T-cell (primary cell): Measurements from ENCODE around the gene HMMR. TPM values are rescaled to one million over a fixed set of nuclear protein-coding genes. Genes with fewer than 3 reads are reported as not detected.
"Not testable (repeated sequence)": the region's sequence is repeated elsewhere in the genome, so short reads cannot be mapped to it uniquely, and the experiment has no call there.

Source experiments
- ATAC-seq, 4 experiments: fragments of 200-7000 bp in 3 of 4; fragments of 150-1000 bp in 1 of 4; cut with Tn5 transposase; replicated peaks in 1 of 4; 1 replicate in 3 of 4; 2 replicates in 1 of 4; pipeline ENCODE4 v1.10.0; 2021; ENCODE audit warnings: moderate library complexity in 3 of 4, mild to moderate bottlenecking in 2 of 4, moderate number of reproducible peaks in 1 of 4
- CTCF ChIA-PET, 2 donors: fragments of 300-600 bp; sonication (Branson Sonifier 250); formaldehyde crosslinking; loops; one replicate each; lab custom pipeline; 2022; ENCODE audit warnings: antibody characterized with exemption in 2 of 2; lab: Charles Lee
- POLR2A ChIA-PET, 2 donors: fragments of 300-600 bp; sonication (Branson Sonifier 250); formaldehyde crosslinking; loops; one replicate each; lab custom pipeline; 2022; ENCODE audit warnings: antibody characterized with exemption in 2 of 2; lab: Charles Lee
- DNase-seq, 35 experiments: peaks; one replicate each; pipeline versions ENCODE4 v3.0.0 to v3.0.0-alpha.2; 2013 to 2023
- H3K27ac ChIP-seq: one replicate; pipeline ENCODE4 v1.5.1; 2013; ENCODE audit warnings: low read length
- H3K27me3 ChIP-seq, 2 experiments: replicated peaks in 1 of 2; 1 replicate in 1 of 2; 2 replicates in 1 of 2; pipeline versions ENCODE4 v1.6.1 to v1.7.0; 2013; ENCODE audit warnings: low read length in 1 of 2, mixed read lengths in 1 of 2; ENCODE audit not compliant: control insufficient read depth in 2 of 2, insufficient read depth in 2 of 2; ENCODE audit errors: extremely low read depth in 1 of 2
- H3K36me3 ChIP-seq, 2 donors: 1 replicate in 1 of 2; 2 replicates in 1 of 2; pipeline versions ENCODE4 v1.6.1 to v1.7.0; 2013; ENCODE audit warnings: low read length in 1 of 2; ENCODE audit not compliant: control insufficient read depth in 2 of 2, insufficient read depth in 1 of 2; ENCODE audit errors: extremely low read depth in 1 of 2
- H3K4me1 ChIP-seq, 2 experiments: 1 replicate in 1 of 2; 2 replicates in 1 of 2; pipeline versions ENCODE4 v1.6.1 to v1.7.0; 2013; ENCODE audit warnings: low read length in 2 of 2, mixed read lengths in 1 of 2; ENCODE audit not compliant: insufficient read depth in 2 of 2, control insufficient read depth in 1 of 2; ENCODE audit errors: extremely low read depth in 1 of 2
- H3K4me3 ChIP-seq, 2 donors: 1 replicate in 1 of 2; 2 replicates in 1 of 2; pipeline versions ENCODE4 v1.5.1 to v1.7.0; 2013; ENCODE audit warnings: mild to moderate bottlenecking in 2 of 2, low read length in 1 of 2, moderate library complexity in 1 of 2; ENCODE audit not compliant: control insufficient read depth in 1 of 2; ENCODE audit errors: extremely low read depth in 1 of 2
- H3K9me3 ChIP-seq: 2 replicates; pipeline ENCODE4 v1.7.0; 2013
- H3K27ac Mint-ChIP-seq, 2 donors: one replicate each; pipeline ENCODE4 v1.8.0; 2020 to 2021; ENCODE audit warnings: mild to moderate bottlenecking in 2 of 2, mixed read lengths in 2 of 2
- H3K27me3 Mint-ChIP-seq, 2 donors: one replicate each; pipeline ENCODE4 v1.8.0; 2021 to 2022; ENCODE audit warnings: mixed read lengths in 2 of 2
- H3K36me3 Mint-ChIP-seq: one replicate; pipeline ENCODE4 v1.8.0; 2021; ENCODE audit warnings: mixed read lengths
- H3K4me1 Mint-ChIP-seq, 3 donors: one replicate each; pipeline ENCODE4 v1.8.0; 2020 to 2022; ENCODE audit warnings: mixed read lengths in 3 of 3, mild to moderate bottlenecking in 1 of 3
- H3K4me3 Mint-ChIP-seq, 3 donors: one replicate each; pipeline ENCODE4 v1.8.0; 2020 to 2022; ENCODE audit warnings: mild to moderate bottlenecking in 3 of 3, mixed read lengths in 3 of 3, moderate library complexity in 3 of 3
- H3K9me3 Mint-ChIP-seq, 3 donors: one replicate each; pipeline ENCODE4 v1.8.0; 2020 to 2022; ENCODE audit warnings: mixed read lengths in 3 of 3
- WGBS: methylation state at CpG from one replicate; pipeline ENCODE4 v1.1.5; 2013; ENCODE audit warnings: missing lambda C conversion rate; ENCODE audit not compliant: insufficient coverage; 5-methylcytosine and 5-hydroxymethylcytosine counted together
- total RNA-seq, 35 experiments: library from RNA in 6 of 35; stranded (reverse) in 6 of 35; fragments of 120-200 nt in 1 of 35; gene quantifications; one replicate each; pipeline versions ENCODE4 v1.2.1 to v1.2.4 and lab custom pipeline; 2013 to 2026

The HMMR gene
- total RNA-seq, 5 donors from 2014 or later (not counting 1 experiment from before 2014, with no cell fraction given) = 0.41 to 0.88 (median 0.84) TPM

- CTCF ChIA-PET = no interaction called here
These were observed 6.7 kb upstream of the HMMR start for GRCh38 chr5:163453705-163454104.

GRCh38 chr5:163455406-163455805 lies 5.0 kb upstream of the HMMR start:
- ATAC-seq, H3K27me3 Mint-ChIP-seq, H3K4me3 ChIP-seq, H3K27ac ChIP-seq, DNase-seq, H3K9me3 Mint-ChIP-seq, H3K27me3 ChIP-seq, H3K9me3 ChIP-seq: not testable (repeated sequence)
- Mint-ChIP-seq H3K27ac (peak overlapping the region in 1 of 2 donors; percentile 37), H3K36me3 (peaks cover 27% of the 10 kb centered on the region), H3K4me1 (peaks cover 34 to 49% (median 37%) of the 10 kb centered on the region in 3 donors), H3K4me3 (peak overlapping the region in 1 of 3 donors; percentile 4)
- CTCF ChIA-PET = interaction anchor here (0.6 to 1.3 kb wide), 2 partner anchors 17 to 27 kb away, joined by 3 to 5 read pairs; no protein-coding TSS in a partner anchor
- peaks cover 11 to 12% of the 10 kb centered on the region in 2 experiments for H3K4me1 ChIP-seq
- POLR2A ChIA-PET = interaction anchor here in 1 of 2 donors (0.9 kb wide), 1 partner anchor 14 kb away, joined by 5 read pairs; no protein-coding TSS in a partner anchor
- WGBS = 100% methylated on average over 8 of the region's 17 CpGs
- peaks cover 0 to 23% of the 10 kb centered on the region in 2 donors for H3K36me3 ChIP-seq

More at GRCh38 chr5:163453705-163454104, 6.7 kb upstream of the HMMR start:
- H3K4me3 ChIP-seq = no peak overlapping the region
- no peak overlapping the region for H3K4me3 Mint-ChIP-seq
- peaks cover 28 to 35% (median 30%) of the 10 kb centered on the region in 3 donors for H3K4me1 Mint-ChIP-seq
- H3K9me3 Mint-ChIP-seq = no peaks in the 10 kb centered on the region
- no peaks in the 10 kb centered on the region for H3K27me3 Mint-ChIP-seq
- H3K9me3 ChIP-seq = no peaks in the 10 kb centered on the region
- peaks cover 6 to 7% of the 10 kb centered on the region in 2 experiments for H3K4me1 ChIP-seq
- no peak for DNase-seq
- H3K36me3 Mint-ChIP-seq = peaks cover 37% of the 10 kb centered on the region
- POLR2A ChIA-PET = interaction anchor here in 1 of 2 donors (0.6 kb wide), 1 partner anchor 15 kb away, joined by 3 read pairs; no protein-coding TSS in a partner anchor
- peaks cover 0 to 25% of the 10 kb centered on the region in 2 donors for H3K36me3 ChIP-seq
- no peaks in the 10 kb centered on the region for H3K27me3 ChIP-seq
- WGBS = no CpG with 5 or more reads among the region's 1 CpG
- no peak overlapping the region for H3K27ac Mint-ChIP-seq
- H3K27ac ChIP-seq = no peak overlapping the region
- no peak for ATAC-seq

GRCh38 chr5:163456029-163456589 lies 4.3 kb upstream of the HMMR start:
- H3K9me3 Mint-ChIP-seq = no peaks in the 10 kb centered on the region
- H3K36me3 Mint-ChIP-seq = peaks cover 27% of the 10 kb centered on the region
- H3K4me1 Mint-ChIP-seq = peaks cover 41 to 56% (median 43%) of the 10 kb centered on the region in 3 donors
- H3K9me3 ChIP-seq = no peaks in the 10 kb centered on the region
- POLR2A ChIA-PET = interaction anchor here in 1 of 2 donors (0.7 to 0.9 kb wide), 2 partner anchors 13 to 48 kb away, joined by 3 to 5 read pairs; no protein-coding TSS in a partner anchor
- CTCF ChIA-PET = interaction anchor here (0.6 to 0.7 kb wide), 2 partner anchors 14 to 18 kb away, joined by 3 read pairs; no protein-coding TSS in a partner anchor
- no peak overlapping the region for H3K27ac ChIP-seq
- no peaks in the 10 kb centered on the region for H3K27me3 ChIP-seq
- no CpG with 5 or more reads among the region's 2 CpGs for WGBS
- peaks cover 17 to 18% of the 10 kb centered on the region in 2 experiments for H3K4me1 ChIP-seq
- no peak overlapping the region for H3K4me3 Mint-ChIP-seq
- peaks cover 0 to 23% of the 10 kb centered on the region in 2 donors for H3K36me3 ChIP-seq
- no peaks in the 10 kb centered on the region for H3K27me3 Mint-ChIP-seq
- ATAC-seq (no peak), DNase-seq (no peak)
- no peak overlapping the region for H3K4me3 ChIP-seq
- H3K27ac Mint-ChIP-seq = peak overlapping the region; percentile 37 to 63

- Histone ChIP-seq H3K36me3 (peaks cover 0 to 21% of the 10 kb centered on the region in 2 donors), H3K9me3 (no peaks in the 10 kb centered on the region), H3K4me1 (peaks cover 17 to 23% of the 10 kb centered on the region in 2 experiments), H3K27me3 (no peaks in the 10 kb centered on the region), H3K4me3 (no peak overlapping the region), H3K27ac (no peak overlapping the region)
- Mint-ChIP-seq H3K9me3 (no peaks in the 10 kb centered on the region), H3K4me1 (peaks cover 46 to 59% (median 47%) of the 10 kb centered on the region in 3 donors), H3K36me3 (peaks cover 27% of the 10 kb centered on the region), H3K4me3 (no peak overlapping the region), H3K27ac (no peak overlapping the region), H3K27me3 (no peaks in the 10 kb centered on the region)
- POLR2A ChIA-PET = interaction anchor here in 1 of 2 donors (0.7 kb wide), 1 partner anchor 47 kb away, joined by 3 read pairs; no protein-coding TSS in a partner anchor
- 98% methylated on average over 7 of the region's 7 CpGs for WGBS
- ATAC-seq = no peak
- DNase-seq = no peak
- CTCF ChIA-PET = interaction anchor here in 1 of 2 donors (1.1 kb wide), 1 partner anchor 19 kb away, joined by 9 read pairs; the partner anchor contains the start of gene CCNG1
These were observed 3.6 kb upstream of the HMMR start for GRCh38 chr5:163456840-163457239.

- Mint-ChIP-seq H3K4me1 (peaks cover 50 to 66% (median 54%) of the 10 kb centered on the region in 3 donors), H3K9me3 (no peaks in the 10 kb centered on the region), H3K27me3 (no peaks in the 10 kb centered on the region), H3K4me3 (peak overlapping the region; percentile 93 to 98 (median 96)), H3K36me3 (peaks cover 18% of the 10 kb centered on the region), H3K27ac (peak overlapping the region; percentile 98 to 99)
- peak overlapping the region; percentile 80 to 94 for H3K4me3 ChIP-seq
- no CpG with 5 or more reads among the region's 6 CpGs for WGBS
- no peaks in the 10 kb centered on the region for H3K9me3 ChIP-seq
- CTCF ChIA-PET = interaction anchor here (0.7 to 3.7 kb wide), 9 partner anchors 10 to 51 kb away, joined by 3 to 55 read pairs (median 6); partner anchors contain the start of genes CCNG1 (in 1 of the 2) and MAT2B (in 1 of the 2)
- H3K27me3 ChIP-seq = no peaks in the 10 kb centered on the region
- POLR2A ChIA-PET = interaction anchor here in 1 of 2 donors (0.8 to 3.2 kb wide), 7 partner anchors 17 to 57 kb away, joined by 3 to 29 read pairs (median 5); partner anchors contain the start of genes CCNG1 and MAT2B
- ATAC-seq = no peak
- peak in 1 of 35 experiments; percentile 14 for DNase-seq
- peaks cover 0 to 16% of the 10 kb centered on the region in 2 donors for H3K36me3 ChIP-seq
- H3K27ac ChIP-seq = peak overlapping the region; percentile 94
- peaks cover 22 to 28% of the 10 kb centered on the region in 2 experiments for H3K4me1 ChIP-seq
These were observed 1.6 kb upstream of the HMMR start for GRCh38 chr5:163458778-163459385.

- ATAC-seq (no peak), DNase-seq (no peak)
- POLR2A ChIA-PET = interaction anchor here in 1 of 2 donors (0.8 to 3.2 kb wide), 7 partner anchors 14 to 56 kb away, joined by 3 to 29 read pairs (median 5); partner anchors contain the start of genes CCNG1 and MAT2B
- H3K4me1 Mint-ChIP-seq = peaks cover 50 to 66% (median 54%) of the 10 kb centered on the region in 3 donors
- Histone ChIP-seq H3K9me3 (no peaks in the 10 kb centered on the region), H3K4me3 (peak overlapping the region; percentile 80 to 94), H3K27ac (peak overlapping the region; percentile 94), H3K27me3 (no peaks in the 10 kb centered on the region), H3K36me3 (peaks cover 0 to 16% of the 10 kb centered on the region in 2 donors), H3K4me1 (peaks cover 22 to 28% of the 10 kb centered on the region in 2 experiments)
- H3K9me3 Mint-ChIP-seq = no peaks in the 10 kb centered on the region
- 0% methylated on average over 12 of the region's 12 CpGs for WGBS
- CTCF ChIA-PET = interaction anchor here (1.0 to 3.7 kb wide), 10 partner anchors 9 to 51 kb away, joined by 3 to 55 read pairs (median 7); partner anchors contain the start of genes MAT2B (in 2 of the 2) and CCNG1 (in 1 of the 2)
- peaks cover 18% of the 10 kb centered on the region for H3K36me3 Mint-ChIP-seq
- peak overlapping the region; percentile 98 to 99 for H3K27ac Mint-ChIP-seq
- no peaks in the 10 kb centered on the region for H3K27me3 Mint-ChIP-seq
- H3K4me3 Mint-ChIP-seq = peak overlapping the region; percentile 93 to 98 (median 96)
These were observed 992 bp upstream of the HMMR start for GRCh38 chr5:163459462-163459818.
